ENCODE results near the gene VAX1.

GRCh38 chr10:117094856-117095255, 43.2 kb downstream of the VAX1 start:
- TF ChIP-seq CTCF (conservative IDR thresholded peaks at IDR 0.05): no peak
- no peak for TF ChIP-seq ZFX (IDR thresholded peaks at IDR 0.05)

All from C4-2B (cell line).